SK-N-SH (cell line): ENCODE measurements around the gene TMEM229A. TPM values are rescaled to one million over a fixed set of nuclear protein-coding genes. Genes with fewer than 3 reads are reported as not detected.

Source experiments
- CTCF ChIA-PET: fragments of 300-600, 350-600 bp; formaldehyde crosslinking; extraction: SDS; loops from one replicate; lab custom pipeline; 2021; lab: Yijun Ruan, JAX
- POLR2A ChIA-PET: fragments of 350-600 bp; sonication (Branson Sonifier 250); formaldehyde crosslinking; extraction: SDS; loops from one replicate; lab custom pipeline; 2020; ENCODE audit warnings: antibody characterized with exemption, inconsistent platforms; lab: Yijun Ruan, JAX
- DNase-seq: peaks from one replicate; pipeline ENCODE4 v3.0.0; 2012
- H2AFZ ChIP-seq: fragments of 200-600 bp; sonication (generic); 2 replicates; pipeline ENCODE4 v1.8.1; 2016; ENCODE audit warnings: antibody characterized with exemption, mild to moderate bottlenecking, low read depth
- H3F3A ChIP-seq: fragments of 200-600 bp; sonication (generic); replicated peaks from 2 replicates; pipeline ENCODE3; 2016; ENCODE audit warnings: antibody characterized with exemption, mild to moderate bottlenecking; ENCODE audit not compliant: insufficient read depth
- H3K27ac ChIP-seq, 2 experiments: fragments of 200-500 bp in 1 of 2; fragments of 200-600 bp in 1 of 2; sonication (Bioruptor generic) in 1 of 2; sonication (generic), shearing (Covaris generic) in 1 of 2; 2 replicates each; pipeline versions ENCODE4 v1.5.1 to v1.6.1; 2014 to 2016; ENCODE audit warnings: low read depth in 2 of 2, inconsistent platforms in 1 of 2, low read length in 1 of 2, mild to moderate bottlenecking in 1 of 2, mixed read lengths in 1 of 2
- H3K27me3 ChIP-seq: fragments of 200-600 bp; sonication (generic), shearing (Covaris generic); 2 replicates; pipeline ENCODE4 v1.6.1; 2016; ENCODE audit warnings: mixed run types; ENCODE audit not compliant: insufficient read depth
- H3K36me3 ChIP-seq, 2 experiments: fragments of 200-500 bp in 1 of 2; fragments of 200-600 bp in 1 of 2; sonication (Bioruptor generic) in 1 of 2; sonication (generic) in 1 of 2; replicated peaks in 1 of 2; 2 replicates each; pipeline versions ENCODE3 to v1.5.1; 2014 to 2016; ENCODE audit warnings: low read length in 1 of 2, mild to moderate bottlenecking in 1 of 2; ENCODE audit not compliant: insufficient read depth in 2 of 2, control insufficient read depth in 1 of 2
- H3K4me1 ChIP-seq, 2 experiments: fragments of 200-500 bp in 1 of 2; fragments of 200-600 bp in 1 of 2; sonication (Bioruptor generic) in 1 of 2; sonication (generic), shearing (Covaris generic) in 1 of 2; 2 replicates each; pipeline versions ENCODE4 v1.5.1 to v1.6.1; 2014 to 2016; ENCODE audit warnings: low read depth in 1 of 2, low read length in 1 of 2, mixed run types in 1 of 2; ENCODE audit not compliant: insufficient read depth in 2 of 2, control insufficient read depth in 1 of 2
- H3K4me2 ChIP-seq: fragments of 200-600 bp; sonication (generic), shearing (Covaris generic); 2 replicates; pipeline ENCODE4 v1.6.1; 2017; ENCODE audit warnings: mixed run types
- H3K4me3 ChIP-seq, 2 experiments: fragments of 200-500 bp in 1 of 2; fragments of 200-600 bp in 1 of 2; sonication (Bioruptor generic) in 1 of 2; sonication (generic), shearing (Covaris generic) in 1 of 2; 2 replicates each; pipeline versions ENCODE4 v1.5.1 to v1.8.1; 2014 to 2016; ENCODE audit warnings: low read depth in 2 of 2, inconsistent platforms in 1 of 2, low read length in 1 of 2, mild to moderate bottlenecking in 1 of 2, mixed read lengths in 1 of 2, moderate library complexity in 1 of 2
- H3K79me2 ChIP-seq: fragments of 200-600 bp; sonication (generic); 2 replicates; pipeline ENCODE4 v1.8.1; 2017; ENCODE audit warnings: mild to moderate bottlenecking; ENCODE audit not compliant: insufficient read depth
- H3K9ac ChIP-seq: fragments of 200-600 bp; sonication (generic); 2 replicates; pipeline ENCODE4 v1.6.1; 2017; ENCODE audit warnings: mixed run types
- H3K9me2 ChIP-seq: fragments of 200-600 bp; sonication (generic); 2 replicates; pipeline ENCODE4 v1.6.1; 2017; ENCODE audit warnings: mixed run types
- H3K9me3 ChIP-seq: fragments of 200-600 bp; sonication (generic); 2 replicates; pipeline ENCODE4 v1.6.1; 2017; ENCODE audit warnings: mixed run types, mild to moderate bottlenecking, moderate library complexity
- H4K20me1 ChIP-seq: fragments of 200-600 bp; sonication (generic); 2 replicates; pipeline ENCODE4 v1.6.1; 2017; ENCODE audit warnings: mild to moderate bottlenecking, mixed run types; ENCODE audit not compliant: insufficient read depth
- EP300 ChIP-seq, 2 experiments: IDR thresholded peaks; 2 replicates each; pipeline versions ENCODE4 v1.4.0 to v1.6.1; 2012; ENCODE audit warnings: borderline replicate concordance in 1 of 2, low read depth in 1 of 2, low read length in 1 of 2
- FOSL2 ChIP-seq: IDR thresholded peaks from 2 replicates; pipeline ENCODE4 v1.4.0; 2012; ENCODE audit warnings: low read depth, mild to moderate bottlenecking, moderate library complexity, borderline replicate concordance
- GABPA ChIP-seq: IDR thresholded peaks from 2 replicates; pipeline ENCODE4 v1.4.0; 2012; ENCODE audit warnings: low read depth, mild to moderate bottlenecking
- GATA2 ChIP-seq: sonication (generic); formaldehyde crosslinking; IDR thresholded peaks from 2 replicates; pipeline ENCODE4 v1.5.0; 2020; ENCODE audit warnings: mild to moderate bottlenecking, missing genetic modification reagents
- JUND ChIP-seq: IDR thresholded peaks from 2 replicates; pipeline ENCODE4 v1.4.0; 2012
- POLR2AphosphoS5 ChIP-seq: IDR thresholded peaks from 2 replicates; pipeline ENCODE4 v1.6.1; 2012; ENCODE audit warnings: low read depth, low read length
- RCOR1 ChIP-seq: fragments of 150-350 bp; IDR thresholded peaks from 2 replicates; pipeline ENCODE4 v1.6.1; 2017; ENCODE audit warnings: antibody characterized with exemption, low read length
- RFX5 ChIP-seq: IDR thresholded peaks from 2 replicates; pipeline ENCODE4 v1.6.1; 2012; ENCODE audit warnings: mild to moderate bottlenecking, improper control_type of control experiment, low read length
- RXRA ChIP-seq: IDR thresholded peaks from 2 replicates; pipeline ENCODE4 v1.4.0; 2012; ENCODE audit warnings: low read depth, mild to moderate bottlenecking, borderline replicate concordance
- SIN3A ChIP-seq: IDR thresholded peaks from 2 replicates; pipeline ENCODE4 v1.6.1; 2012; ENCODE audit warnings: low read depth, mild to moderate bottlenecking, low read length, moderate library complexity, borderline replicate concordance
- SMC3 ChIP-seq: IDR thresholded peaks from 2 replicates; pipeline ENCODE4 v1.6.1; 2012; ENCODE audit warnings: low read depth, low read length, improper control_type of control experiment
- TAF1 ChIP-seq: IDR thresholded peaks from 2 replicates; pipeline ENCODE4 v1.6.1; 2012; ENCODE audit warnings: low read depth, mild to moderate bottlenecking, low read length, moderate library complexity, borderline replicate concordance
- TEAD4 ChIP-seq: IDR thresholded peaks from 2 replicates; pipeline ENCODE4 v1.4.0; 2012; ENCODE audit warnings: mild to moderate bottlenecking, borderline replicate concordance; ENCODE audit not compliant: insufficient read depth
- YY1 ChIP-seq: IDR thresholded peaks from 2 replicates; pipeline ENCODE4 v1.4.0; 2012; ENCODE audit warnings: low read depth, mild to moderate bottlenecking
- WGBS: methylation state at CpG from one replicate; pipeline ENCODE4 v1.1.6; 2017; ENCODE audit warnings: low lambda C conversion rate; 5-methylcytosine and 5-hydroxymethylcytosine counted together
- polyA plus RNA-seq, 3 experiments: library from polyadenylated mRNA; depleted of rRNA; stranded (reverse); fragments of >200 nt; gene quantifications; 2 replicates each; pipeline ENCODE4 v1.2.3, GENCODE V29; 2012
- TF ChIP-seq, protein P1 (sequence below): fragments of 200-600 bp; sonication (generic); IDR thresholded peaks from 2 replicates; pipeline ENCODE4 v1.6.1; 2017; ENCODE audit warnings: antibody characterized with exemption, mild to moderate bottlenecking, moderate library complexity
- TF ChIP-seq, protein P2 (sequence below): IDR thresholded peaks from 2 replicates; pipeline ENCODE4 v1.4.0; 2012; ENCODE audit warnings: low read depth
- TF ChIP-seq, protein P3 (sequence below): IDR thresholded peaks from 2 replicates; pipeline ENCODE4; 2012
- TF ChIP-seq, protein P4 (sequence below): IDR thresholded peaks from 2 replicates; pipeline ENCODE4 v1.4.0; 2012; ENCODE audit warnings: low read depth, borderline replicate concordance
- TF ChIP-seq, protein P5 (sequence below): fragments of 150-350 bp; IDR thresholded peaks from 2 replicates; pipeline ENCODE4 v1.6.1; 2017; ENCODE audit warnings: antibody characterized with exemption, low read length, low read depth, borderline replicate concordance
- TF ChIP-seq, protein P6 (sequence below): fragments of 150-350 bp; IDR thresholded peaks from 2 replicates; pipeline ENCODE4 v1.6.1; 2016; ENCODE audit warnings: mild to moderate bottlenecking, low read depth, low read length
- TF ChIP-seq, protein P7 (sequence below): IDR thresholded peaks from 2 replicates; pipeline ENCODE4 v1.4.0; 2012; ENCODE audit warnings: low read depth, borderline replicate concordance

TMEM229A gene
- polyA plus RNA-seq, 1 of the 3 experiments (the other 2 are of a cell fraction), result 0.35 TPM

DNA sequence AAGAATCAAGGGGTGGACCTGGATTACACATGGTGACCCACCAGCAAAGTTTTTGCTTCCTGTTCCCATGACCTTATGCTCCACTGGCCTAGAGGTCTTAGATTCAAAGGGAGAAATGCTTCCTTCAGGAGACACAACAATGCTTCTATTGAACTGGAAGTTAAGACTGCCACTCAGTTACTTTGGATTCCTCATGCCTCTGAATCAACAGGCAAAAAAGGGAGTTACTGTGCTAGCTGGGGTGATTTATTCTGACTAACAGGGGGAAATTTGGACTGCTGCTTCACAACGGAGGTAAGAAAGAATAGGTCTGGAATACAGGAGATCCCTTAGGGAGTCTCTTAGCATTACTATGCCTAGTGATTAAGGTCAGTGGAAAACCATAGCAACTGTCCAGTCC lies 10.3 kb downstream of the TMEM229A start (continued):
- TF ChIP-seq, protein P1, sequence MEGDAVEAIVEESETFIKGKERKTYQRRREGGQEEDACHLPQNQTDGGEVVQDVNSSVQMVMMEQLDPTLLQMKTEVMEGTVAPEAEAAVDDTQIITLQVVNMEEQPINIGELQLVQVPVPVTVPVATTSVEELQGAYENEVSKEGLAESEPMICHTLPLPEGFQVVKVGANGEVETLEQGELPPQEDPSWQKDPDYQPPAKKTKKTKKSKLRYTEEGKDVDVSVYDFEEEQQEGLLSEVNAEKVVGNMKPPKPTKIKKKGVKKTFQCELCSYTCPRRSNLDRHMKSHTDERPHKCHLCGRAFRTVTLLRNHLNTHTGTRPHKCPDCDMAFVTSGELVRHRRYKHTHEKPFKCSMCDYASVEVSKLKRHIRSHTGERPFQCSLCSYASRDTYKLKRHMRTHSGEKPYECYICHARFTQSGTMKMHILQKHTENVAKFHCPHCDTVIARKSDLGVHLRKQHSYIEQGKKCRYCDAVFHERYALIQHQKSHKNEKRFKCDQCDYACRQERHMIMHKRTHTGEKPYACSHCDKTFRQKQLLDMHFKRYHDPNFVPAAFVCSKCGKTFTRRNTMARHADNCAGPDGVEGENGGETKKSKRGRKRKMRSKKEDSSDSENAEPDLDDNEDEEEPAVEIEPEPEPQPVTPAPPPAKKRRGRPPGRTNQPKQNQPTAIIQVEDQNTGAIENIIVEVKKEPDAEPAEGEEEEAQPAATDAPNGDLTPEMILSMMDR, result no peak
- no peak for TF ChIP-seq POLR2AphosphoS5
- TF ChIP-seq, protein P2, sequence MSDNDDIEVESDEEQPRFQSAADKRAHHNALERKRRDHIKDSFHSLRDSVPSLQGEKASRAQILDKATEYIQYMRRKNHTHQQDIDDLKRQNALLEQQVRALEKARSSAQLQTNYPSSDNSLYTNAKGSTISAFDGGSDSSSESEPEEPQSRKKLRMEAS, result no peak
- TF ChIP-seq, all 33 proteins: peak for 0

DNA sequence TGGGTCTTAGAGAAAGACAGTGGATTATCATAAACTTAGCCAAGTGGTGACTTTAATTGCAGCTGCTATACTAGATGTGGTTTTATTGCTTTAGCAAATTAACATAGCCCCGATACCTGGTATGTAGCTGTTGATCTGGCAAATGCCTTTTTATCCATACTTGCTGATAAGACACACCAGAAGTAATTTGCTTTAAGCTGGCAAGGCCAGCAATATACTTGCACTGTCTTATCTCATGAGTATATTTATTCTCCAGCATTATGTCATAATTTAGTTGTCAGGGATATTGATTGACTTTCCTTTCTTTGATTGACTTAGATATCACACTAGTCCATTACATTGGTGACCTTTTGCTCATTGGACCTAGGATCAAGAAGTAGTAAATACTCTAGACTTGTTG lies 12.8 kb downstream of the TMEM229A start:
- 35% methylated on average over 1 of the region's 1 CpG for WGBS
- DNase-seq, result no peak
- H3F3A ChIP-seq, result no peaks in the 10 kb centered on the region
- no peaks in the 10 kb centered on the region for H3K36me3 ChIP-seq
- H3K9me2 ChIP-seq, result no peaks in the 10 kb centered on the region
- POLR2A ChIA-PET, result no interaction called here
- H3K4me3 ChIP-seq, result no peak overlapping the region
- no peaks in the 10 kb centered on the region for H4K20me1 ChIP-seq
- H3K9me3 ChIP-seq, result no peaks in the 10 kb centered on the region
- TF ChIP-seq FOSL2, result no peak
- TF ChIP-seq, protein P2, result no peak
- TF ChIP-seq, protein P3, sequence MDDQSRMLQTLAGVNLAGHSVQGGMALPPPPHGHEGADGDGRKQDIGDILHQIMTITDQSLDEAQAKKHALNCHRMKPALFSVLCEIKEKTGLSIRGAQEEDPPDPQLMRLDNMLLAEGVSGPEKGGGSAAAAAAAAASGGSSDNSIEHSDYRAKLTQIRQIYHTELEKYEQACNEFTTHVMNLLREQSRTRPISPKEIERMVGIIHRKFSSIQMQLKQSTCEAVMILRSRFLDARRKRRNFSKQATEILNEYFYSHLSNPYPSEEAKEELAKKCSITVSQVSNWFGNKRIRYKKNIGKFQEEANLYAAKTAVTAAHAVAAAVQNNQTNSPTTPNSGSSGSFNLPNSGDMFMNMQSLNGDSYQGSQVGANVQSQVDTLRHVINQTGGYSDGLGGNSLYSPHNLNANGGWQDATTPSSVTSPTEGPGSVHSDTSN, result no peak
- TF ChIP-seq GABPA, result no peak
- TF ChIP-seq GATA2 (CRISPR knock-in tag), result no peak
- no peak for TF ChIP-seq JUND
- no peak for TF ChIP-seq YY1
- TF ChIP-seq, protein P4, sequence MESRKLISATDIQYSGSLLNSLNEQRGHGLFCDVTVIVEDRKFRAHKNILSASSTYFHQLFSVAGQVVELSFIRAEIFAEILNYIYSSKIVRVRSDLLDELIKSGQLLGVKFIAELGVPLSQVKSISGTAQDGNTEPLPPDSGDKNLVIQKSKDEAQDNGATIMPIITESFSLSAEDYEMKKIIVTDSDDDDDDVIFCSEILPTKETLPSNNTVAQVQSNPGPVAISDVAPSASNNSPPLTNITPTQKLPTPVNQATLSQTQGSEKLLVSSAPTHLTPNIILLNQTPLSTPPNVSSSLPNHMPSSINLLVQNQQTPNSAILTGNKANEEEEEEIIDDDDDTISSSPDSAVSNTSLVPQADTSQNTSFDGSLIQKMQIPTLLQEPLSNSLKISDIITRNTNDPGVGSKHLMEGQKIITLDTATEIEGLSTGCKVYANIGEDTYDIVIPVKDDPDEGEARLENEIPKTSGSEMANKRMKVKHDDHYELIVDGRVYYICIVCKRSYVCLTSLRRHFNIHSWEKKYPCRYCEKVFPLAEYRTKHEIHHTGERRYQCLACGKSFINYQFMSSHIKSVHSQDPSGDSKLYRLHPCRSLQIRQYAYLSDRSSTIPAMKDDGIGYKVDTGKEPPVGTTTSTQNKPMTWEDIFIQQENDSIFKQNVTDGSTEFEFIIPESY, result no peak
- no peak for TF ChIP-seq SIN3A
- no peak for TF ChIP-seq TEAD4
- TF ChIP-seq TAF1, result no peak
- TF ChIP-seq SMC3, result no peak
- TF ChIP-seq RFX5, result no peak
- TF ChIP-seq, protein P5, sequence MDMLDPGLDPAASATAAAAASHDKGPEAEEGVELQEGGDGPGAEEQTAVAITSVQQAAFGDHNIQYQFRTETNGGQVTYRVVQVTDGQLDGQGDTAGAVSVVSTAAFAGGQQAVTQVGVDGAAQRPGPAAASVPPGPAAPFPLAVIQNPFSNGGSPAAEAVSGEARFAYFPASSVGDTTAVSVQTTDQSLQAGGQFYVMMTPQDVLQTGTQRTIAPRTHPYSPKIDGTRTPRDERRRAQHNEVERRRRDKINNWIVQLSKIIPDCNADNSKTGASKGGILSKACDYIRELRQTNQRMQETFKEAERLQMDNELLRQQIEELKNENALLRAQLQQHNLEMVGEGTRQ, result no peak
- no peak for TF ChIP-seq RXRA
- no peak for TF ChIP-seq EP300 (IDR thresholded peaks at IDR 0.05; ENCODE audit: borderline replicate concordance in 1 of 2, low read depth in 1 of 2, low read length in 1 of 2)
- TF ChIP-seq, protein P6, sequence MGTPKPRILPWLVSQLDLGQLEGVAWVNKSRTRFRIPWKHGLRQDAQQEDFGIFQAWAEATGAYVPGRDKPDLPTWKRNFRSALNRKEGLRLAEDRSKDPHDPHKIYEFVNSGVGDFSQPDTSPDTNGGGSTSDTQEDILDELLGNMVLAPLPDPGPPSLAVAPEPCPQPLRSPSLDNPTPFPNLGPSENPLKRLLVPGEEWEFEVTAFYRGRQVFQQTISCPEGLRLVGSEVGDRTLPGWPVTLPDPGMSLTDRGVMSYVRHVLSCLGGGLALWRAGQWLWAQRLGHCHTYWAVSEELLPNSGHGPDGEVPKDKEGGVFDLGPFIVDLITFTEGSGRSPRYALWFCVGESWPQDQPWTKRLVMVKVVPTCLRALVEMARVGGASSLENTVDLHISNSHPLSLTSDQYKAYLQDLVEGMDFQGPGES, result no peak
- TF ChIP-seq RCOR1, result no peak
- TF ChIP-seq, protein P7, sequence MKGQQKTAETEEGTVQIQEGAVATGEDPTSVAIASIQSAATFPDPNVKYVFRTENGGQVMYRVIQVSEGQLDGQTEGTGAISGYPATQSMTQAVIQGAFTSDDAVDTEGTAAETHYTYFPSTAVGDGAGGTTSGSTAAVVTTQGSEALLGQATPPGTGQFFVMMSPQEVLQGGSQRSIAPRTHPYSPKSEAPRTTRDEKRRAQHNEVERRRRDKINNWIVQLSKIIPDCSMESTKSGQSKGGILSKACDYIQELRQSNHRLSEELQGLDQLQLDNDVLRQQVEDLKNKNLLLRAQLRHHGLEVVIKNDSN, result no peak
- H2AFZ ChIP-seq, result no peak overlapping the region
- no peak overlapping the region for H3K4me2 ChIP-seq
- no peaks in the 10 kb centered on the region; a peak in 1 of 4 replicates for H3K4me1 ChIP-seq
- no peaks in the 10 kb centered on the region for H3K27me3 ChIP-seq
- H3K27ac ChIP-seq, result no peak overlapping the region
- H3K79me2 ChIP-seq, result no peaks in the 10 kb centered on the region
- CTCF ChIA-PET, result interaction anchor here (1.0 to 1.3 kb wide), 3 partner anchors 10 to 17 kb away, joined by 3 to 4 read pairs (median 3); no protein-coding TSS in a partner anchor
- H3K9ac ChIP-seq, result no peak overlapping the region
